HepG2 (cell line): Measurements from ENCODE around the gene ZNF318. TPM values are rescaled to one million over a fixed set of nuclear protein-coding genes. Genes with fewer than 3 reads are reported as not detected.

ENCODE experiments used
- ATAC-seq: fragments of 200-7000 bp; cut with Tn5 transposase; 3 replicates; pipeline ENCODE4 v1.9.1; 2020; ENCODE audit warnings: mild to moderate bottlenecking, moderate library complexity
- BruUV-seq: library from RNA; stranded (reverse); fragments of 400-500 nt; replicated peaks from 2 replicates; lab custom pipeline; 2021; lab: Mats Ljungman, UMichigan
- CTCF ChIA-PET: fragments of 300-600 bp; formaldehyde crosslinking; extraction: SDS; loops from one replicate; lab custom pipeline; 2021; ENCODE audit warnings: low total read pairs, inconsistent platforms, low intra/inter-chr PET ratio; lab: Yijun Ruan, JAX
- POLR2A ChIA-PET: fragments of 350-600 bp; sonication (Branson Sonifier 250); formaldehyde crosslinking; loops from one replicate; lab custom pipeline; 2020; ENCODE audit warnings: antibody characterized with exemption, inconsistent platforms; lab: Yijun Ruan, JAX
- DNase-seq: peaks from one replicate; pipeline ENCODE4 v3.0.0-alpha.2; 2015; ENCODE audit warnings: low spot score
- FAIRE-seq: peaks from 3 replicates; lab custom pipeline; 2011; peaks lifted over from hg19 to GRCh38; lab: Jason Lieb, UNC
- H2AFZ ChIP-seq: one replicate; pipeline ENCODE4 v1.6.1; 2011; ENCODE audit warnings: low read length, inconsistent platforms
- H3K27ac ChIP-seq: fragments of 300-600 bp; 3 replicates; pipeline ENCODE4 v1.8.0; 2011; ENCODE audit warnings: mixed run types, mild to moderate bottlenecking, mixed read lengths, low read length, inconsistent platforms; ENCODE audit not compliant: insufficient read depth; ENCODE audit errors: extremely low read length
- H3K27me3 ChIP-seq, 2 experiments: fragments of 200-600 bp in 1 of 2; 2 replicates in 1 of 2; 3 replicates in 1 of 2; pipeline versions ENCODE4 v1.6.0 to v1.8.0; 2011; ENCODE audit warnings: low read length in 2 of 2, mild to moderate bottlenecking in 2 of 2, moderate library complexity in 2 of 2, inconsistent platforms in 1 of 2; ENCODE audit not compliant: insufficient read depth in 2 of 2, control insufficient read depth in 1 of 2
- H3K36me3 ChIP-seq, 2 experiments: fragments of 200-600 bp in 1 of 2; replicated peaks in 1 of 2; 2 replicates in 1 of 2; 3 replicates in 1 of 2; pipeline versions ENCODE4 v1.5.1 to v1.8.0; 2011; ENCODE audit warnings: low read length in 2 of 2, inconsistent platforms in 1 of 2; ENCODE audit not compliant: insufficient read depth in 2 of 2, control insufficient read depth in 1 of 2
- H3K4me1 ChIP-seq: 2 replicates; pipeline ENCODE4 v1.5.1; 2012; ENCODE audit warnings: low read length, inconsistent platforms; ENCODE audit not compliant: insufficient read depth
- H3K4me2 ChIP-seq: 2 replicates; pipeline ENCODE4 v1.6.0; 2011; ENCODE audit warnings: low read depth, low read length, inconsistent platforms
- H3K4me3 ChIP-seq, 3 experiments: fragments of 200-600 bp in 1 of 3; sonication (generic), shearing (Covaris generic) in 1 of 3; replicated peaks in 1 of 3; 2 replicates each; pipeline ENCODE4 v1.5.1; 2011 to 2016; ENCODE audit warnings: low read length in 3 of 3, inconsistent platforms in 2 of 3, low read depth in 2 of 3, mild to moderate bottlenecking in 2 of 3, control low read depth in 1 of 3, mixed read lengths in 1 of 3; ENCODE audit not compliant: insufficient read depth in 1 of 3
- H3K79me2 ChIP-seq: one replicate; pipeline ENCODE4 v1.6.1; 2011; ENCODE audit warnings: low read length, inconsistent platforms; ENCODE audit not compliant: insufficient read depth
- H3K9ac ChIP-seq: 2 replicates; pipeline ENCODE4 v1.6.0; 2011; ENCODE audit warnings: mild to moderate bottlenecking, low read depth, low read length, inconsistent platforms; ENCODE audit not compliant: insufficient read depth
- H3K9me3 ChIP-seq: 2 replicates; pipeline ENCODE4 v1.5.1; 2012; ENCODE audit warnings: mild to moderate bottlenecking, low read length
- H4K20me1 ChIP-seq: 2 replicates; pipeline ENCODE4 v1.6.0; 2011; ENCODE audit warnings: inconsistent platforms, mild to moderate bottlenecking, low read length, moderate library complexity; ENCODE audit not compliant: insufficient read depth
- CBX2 ChIP-seq, 2 experiments: fragments of 200-600 bp in 1 of 2; sonication (generic); formaldehyde crosslinking in 1 of 2; IDR thresholded peaks; 2 replicates each; pipeline versions ENCODE4 v1.7.0 to v1.8.1; 2018 to 2022; ENCODE audit warnings: low read depth in 2 of 2, low read length in 1 of 2, mild to moderate bottlenecking in 1 of 2, missing genetic modification reagents in 1 of 2
- EP300 ChIP-seq, 3 experiments: sonication (generic) in 1 of 3; formaldehyde crosslinking in 1 of 3; IDR thresholded peaks; 2 replicates each; pipeline versions ENCODE4 v1.5.1 to v1.6.1; 2011 to 2020; ENCODE audit warnings: low read depth in 2 of 3, low read length in 2 of 3, borderline replicate concordance in 1 of 3, improper control_type of control experiment in 1 of 3, mild to moderate bottlenecking in 1 of 3, missing genetic modification reagents in 1 of 3, moderate library complexity in 1 of 3
- ISL2 ChIP-seq: sonication (generic); formaldehyde crosslinking; IDR thresholded peaks from 2 replicates; pipeline ENCODE4 v1.5.0; 2020; ENCODE audit warnings: missing genetic modification reagents
- SNRNP70 ChIP-seq: fragments of 200-400 bp; formaldehyde crosslinking; IDR thresholded peaks from 2 replicates; pipeline ENCODE4 v1.6.1; 2017; ENCODE audit warnings: mild to moderate bottlenecking, low read depth, low read length, moderate library complexity
- SPEN ChIP-seq: sonication (generic); formaldehyde crosslinking; IDR thresholded peaks from 2 replicates; pipeline ENCODE4 v1.5.1; 2020; ENCODE audit warnings: low read depth, mild to moderate bottlenecking, missing genetic modification reagents
- SRSF1 ChIP-seq: fragments of 200-400 bp; formaldehyde crosslinking; optimal IDR thresholded peaks from 2 replicates; pipeline ENCODE3; 2017; ENCODE audit warnings: mild to moderate bottlenecking, low read depth, low read length, moderate library complexity
- ZHX1 ChIP-seq: sonication (generic); formaldehyde crosslinking; IDR thresholded peaks from 2 replicates; pipeline ENCODE4 v1.8.1; 2022; ENCODE audit warnings: low read depth, mild to moderate bottlenecking, missing genetic modification reagents
- ZNF180 ChIP-seq: sonication (generic); formaldehyde crosslinking; IDR thresholded peaks from 2 replicates; pipeline ENCODE4 v1.4.0; 2020; ENCODE audit warnings: low read depth, missing genetic modification reagents, borderline replicate concordance
- ZNF276 ChIP-seq: sonication (generic); formaldehyde crosslinking; IDR thresholded peaks from 2 replicates; pipeline ENCODE4 v1.4.0; 2020; ENCODE audit warnings: mild to moderate bottlenecking, low read depth, missing genetic modification reagents
- ZNF329 ChIP-seq: sonication (generic); formaldehyde crosslinking; IDR thresholded peaks from 2 replicates; pipeline ENCODE4 v1.9.0; 2021; ENCODE audit warnings: low read depth, mild to moderate bottlenecking, missing genetic modification reagents
- ZNF7 ChIP-seq: IDR thresholded peaks from 2 replicates; pipeline ENCODE4 v1.6.1; 2016; ENCODE audit warnings: missing biosample characterization, missing genetic modification reagents
- ZNF780A ChIP-seq: sonication (generic); formaldehyde crosslinking; IDR thresholded peaks from 2 replicates; pipeline ENCODE4 v1.8.0; 2022; ENCODE audit warnings: mild to moderate bottlenecking, missing genetic modification reagents, moderate library complexity
- WGBS: methylation state at CpG from one replicate; pipeline ENCODE4 v1.1.6; 2017; ENCODE audit warnings: low lambda C conversion rate; 5-methylcytosine and 5-hydroxymethylcytosine counted together
- in situ Hi-C: cut with HindIII; loops from 2 replicates; pipeline ENCODE4 v1.10.0; 2017; ENCODE audit warnings: low pct_unique_long_range_greater_than_20kb; ENCODE audit not compliant: extremely low pct_ligation_motif_present
- intact Hi-C: fragments of 100-400 bp; cut with micrococcal nuclease; formaldehyde crosslinking; loops from one replicate; pipeline ENCODE4 v1.10.0; 2022; ENCODE audit not compliant: unreplicated experiment
- polyA plus RNA-seq, 8 experiments: library from polyadenylated mRNA; depleted of rRNA in 3 of 8; stranded (reverse) in 7 of 8; unstranded in 1 of 8; fragments of >200 nt; fragmentation: Illumina TruSeq in 4 of 8; extraction: Trizol in 4 of 8; gene quantifications; 2 replicates each; pipeline versions ENCODE4 v1.2.1 to v1.2.3, GENCODE V29; 2011 to 2016; ENCODE audit warnings: low read depth in 4 of 8, missing spikeins in 1 of 8, mixed read lengths in 1 of 8; ENCODE audit not compliant: insufficient read depth in 1 of 8
- total RNA-seq, 5 experiments: library from RNA; depleted of rRNA; stranded (reverse); fragments of >200 nt; fragmentation: Illumina TruSeq; extraction: Trizol; gene quantifications; 2 replicates each; pipeline ENCODE4 v1.2.3, GENCODE V29; 2016; ENCODE audit warnings: low read depth in 1 of 5

Gene ZNF318
- total and polyA plus RNA-seq, 2 of the 13 experiments (the other 11 are each of a cell fraction or from before 2014, with no cell fraction given): 13.0 to 14.5 TPM

GRCh38 chr6:43394982-43395381 is 25.5 kb upstream of the ZNF318 start:
- Histone ChIP-seq H4K20me1 (no peaks in the 10 kb centered on the region), H2AFZ (no peak overlapping the region), H3K27ac (no peak overlapping the region), H3K4me2 (no peak overlapping the region), H3K79me2 (no peaks in the 10 kb centered on the region), H3K9me3 (no peaks in the 10 kb centered on the region)
- POLR2A ChIA-PET: no interaction called here
- no peak; the same call in 2 of the 3 replicates for ATAC-seq
- CTCF ChIA-PET: no interaction called here
- WGBS: 79% methylated on average over 4 of the region's 4 CpGs
- DNase-seq: no peak
- no peak for TF ChIP-seq ZNF7
- TF ChIP-seq ZNF329 (CRISPR knock-in tag): no peak
- TF ChIP-seq ZNF180: peak; percentile 96; the same call in 1 of the 2 replicates
- no peak for TF ChIP-seq ISL2 (CRISPR knock-in tag)
- no peak for TF ChIP-seq ZNF276 (CRISPR knock-in tag)
- TF ChIP-seq SRSF1: no peak
- TF ChIP-seq, all 625 proteins: peak for 1
- H3K4me1 ChIP-seq: peaks cover 21% of the 10 kb centered on the region
- H3K9ac ChIP-seq: no peak overlapping the region
- intact Hi-C loops: no loop called here
- no TSS peak for BruUV-seq
- FAIRE-seq: no peak
- peaks cover 5 to 56% of the 10 kb centered on the region in 2 experiments; a peak in 4 of 5 replicates for H3K27me3 ChIP-seq
- in situ Hi-C loops: no loop called here
- no peaks in the 10 kb centered on the region for H3K36me3 ChIP-seq
- no peak overlapping the region for H3K4me3 ChIP-seq

GRCh38 chr6:43393602-43394001 is 24.2 kb upstream of the ZNF318 start:
- TF ChIP-seq SNRNP70: no peak
- no peak for TF ChIP-seq ZNF780A (CRISPR knock-in tag)
- no peak for TF ChIP-seq EP300 (IDR thresholded peaks at IDR 0.05; ENCODE audit: low read depth in 2 of 2, low read length in 2 of 2)
- TF ChIP-seq EP300 (CRISPR knock-in tag; IDR thresholded peaks at IDR 0.05; ENCODE audit: borderline replicate concordance): no peak
- 0 out of 2 replicates have a peak, but pooled peaks have one; percentile 19 for TF ChIP-seq SPEN (CRISPR knock-in tag)
- no peak for TF ChIP-seq CBX2 (IDR thresholded peaks at IDR 0.05; ENCODE audit: low read depth, low read length)
- 0 out of 2 replicates have a peak, but pooled peaks have one; percentile 0 for TF ChIP-seq CBX2 (CRISPR knock-in tag; IDR thresholded peaks at IDR 0.05; ENCODE audit: low read depth)
- no peak for TF ChIP-seq ZHX1
- Histone ChIP-seq H4K20me1 (no peaks in the 10 kb centered on the region), H3K4me3 (peak overlapping the region; percentile 15 to 26 (median 17); a peak in 3 of 6 replicates), H3K36me3 (no peaks in the 10 kb centered on the region), H3K27me3 (peaks cover 5 to 63% of the 10 kb centered on the region in 2 experiments; a peak in 4 of 5 replicates), H3K4me2 (peak overlapping the region; percentile 64), H3K27ac (no peak overlapping the region), H3K9me3 (no peaks in the 10 kb centered on the region), H3K9ac (peak overlapping the region; percentile 38; the same call in 1 of the 2 replicates), H3K79me2 (no peaks in the 10 kb centered on the region), H2AFZ (peak overlapping the region; percentile 59), H3K4me1 (peaks cover 13% of the 10 kb centered on the region)
- FAIRE-seq (no peak), DNase-seq (no peak), ATAC-seq (peak; percentile 72)
- intact Hi-C loops (no loop called here), in situ Hi-C loops (no loop called here)
- ChIA-PET POLR2A (interaction anchor here (1.2 kb wide), 2 partner anchors 24 to 34 kb away, joined by 3 to 4 read pairs; partner anchors contain the start of genes ABCC10 and ZNF318), CTCF (no interaction called here)
- no TSS peak for BruUV-seq
- WGBS: 34% methylated on average over 5 of the region's 5 CpGs
